Skeletal muscle tissue (tissue), 4 donors: ENCODE measurements around the gene BATF. TPM values are rescaled to one million over a fixed set of nuclear protein-coding genes. Genes with fewer than 3 reads are reported as not detected.
A peak's percentile ranks its signal among the peaks of the same experiment; 100 is the strongest.

Experiments
- H3K27ac ChIP-seq: one replicate; pipeline ENCODE4 v1.7.0; 2013; ENCODE audit warnings: mild to moderate bottlenecking, low read depth, low read length, inconsistent platforms
- H3K27me3 ChIP-seq, 3 donors: one replicate each; pipeline ENCODE4 v1.7.0; 2013; ENCODE audit warnings: low read length in 3 of 3; ENCODE audit not compliant: control insufficient read depth in 3 of 3, insufficient read depth in 3 of 3
- H3K36me3 ChIP-seq, 3 donors: one replicate each; pipeline ENCODE4 v1.7.0; 2013; ENCODE audit warnings: low read length in 3 of 3; ENCODE audit not compliant: control insufficient read depth in 3 of 3, insufficient read depth in 3 of 3
- H3K4me1 ChIP-seq, 3 donors: one replicate each; pipeline ENCODE4 v1.7.0; 2013; ENCODE audit warnings: low read length in 3 of 3, mild to moderate bottlenecking in 3 of 3; ENCODE audit not compliant: control insufficient read depth in 3 of 3, insufficient read depth in 3 of 3
- H3K4me3 ChIP-seq, 3 donors: one replicate each; pipeline ENCODE4 v1.7.0; 2013; ENCODE audit warnings: low read length in 3 of 3
- H3K9ac ChIP-seq, 3 donors: one replicate each; pipeline ENCODE4 v1.7.0; 2013; ENCODE audit warnings: low read length in 3 of 3, mild to moderate bottlenecking in 3 of 3, moderate library complexity in 2 of 3, low read depth in 1 of 3
- H3K9me3 ChIP-seq, 3 donors: one replicate each; pipeline ENCODE4 v1.7.0; 2013; ENCODE audit warnings: low read length in 3 of 3; ENCODE audit not compliant: control insufficient read depth in 3 of 3
- total RNA-seq: library from RNA; depleted of rRNA; stranded (reverse); fragments of >200 nt; gene quantifications from one replicate; pipeline ENCODE4 v1.2.3, GENCODE V29; 2014
- donor health status: Osteomylitis.

The BATF gene
- total RNA-seq, 1 donor from 2014 or later: 1.0 TPM

DNA sequence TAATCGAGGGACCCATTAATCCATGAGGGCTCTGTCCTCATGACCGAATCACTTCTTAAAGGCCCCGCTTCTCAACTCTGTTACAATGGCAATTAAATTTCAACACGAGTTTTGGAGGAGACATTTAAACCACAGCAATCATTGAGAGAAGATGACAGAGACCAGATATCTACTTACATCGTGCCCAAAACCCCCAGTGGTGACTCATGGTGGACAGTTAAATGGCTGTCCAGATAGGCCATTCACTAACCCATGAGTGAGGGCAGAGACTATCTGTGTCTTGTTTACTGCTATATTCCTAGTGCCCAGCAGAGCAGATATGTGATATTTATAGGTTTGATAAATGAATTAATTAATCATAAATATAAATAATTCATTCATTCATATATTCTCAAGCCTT is 36.2 kb downstream of the BATF start:
- H3K4me3 ChIP-seq: no peak overlapping the region
- no peak overlapping the region for H3K27ac ChIP-seq
- no peaks in the 10 kb centered on the region for H3K36me3 ChIP-seq
- H3K9me3 ChIP-seq: peaks cover 0 to 5% (median 3%) of the 10 kb centered on the region in 3 donors
- no peaks in the 10 kb centered on the region for H3K27me3 ChIP-seq
- no peak overlapping the region for H3K9ac ChIP-seq
- peaks cover 4 to 17% (median 5%) of the 10 kb centered on the region in 3 donors for H3K4me1 ChIP-seq

DNA sequence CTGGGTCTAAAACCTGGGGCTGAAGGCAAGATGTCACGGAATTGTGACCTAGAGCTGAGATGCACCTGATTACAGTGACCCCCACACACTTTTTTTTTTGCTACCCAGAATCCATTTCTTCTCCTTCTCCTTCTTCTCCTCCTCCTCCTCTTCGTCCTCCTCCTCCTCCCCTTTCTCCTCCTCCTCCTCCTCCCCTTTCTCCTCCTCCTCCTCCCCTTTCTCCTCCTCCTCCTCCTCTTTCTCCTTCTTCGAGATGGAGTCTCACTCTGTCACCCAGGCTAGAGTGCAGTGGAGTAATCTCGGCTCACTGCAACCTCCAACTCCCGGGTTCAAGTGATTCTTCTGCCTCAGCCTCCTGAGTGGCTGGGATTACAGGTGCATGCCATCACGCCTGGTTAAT is 36.8 kb downstream of the BATF start:
- H3K4me3 ChIP-seq: no peak overlapping the region
- no peak overlapping the region for H3K27ac ChIP-seq
- no peak overlapping the region for H3K9ac ChIP-seq

DNA sequence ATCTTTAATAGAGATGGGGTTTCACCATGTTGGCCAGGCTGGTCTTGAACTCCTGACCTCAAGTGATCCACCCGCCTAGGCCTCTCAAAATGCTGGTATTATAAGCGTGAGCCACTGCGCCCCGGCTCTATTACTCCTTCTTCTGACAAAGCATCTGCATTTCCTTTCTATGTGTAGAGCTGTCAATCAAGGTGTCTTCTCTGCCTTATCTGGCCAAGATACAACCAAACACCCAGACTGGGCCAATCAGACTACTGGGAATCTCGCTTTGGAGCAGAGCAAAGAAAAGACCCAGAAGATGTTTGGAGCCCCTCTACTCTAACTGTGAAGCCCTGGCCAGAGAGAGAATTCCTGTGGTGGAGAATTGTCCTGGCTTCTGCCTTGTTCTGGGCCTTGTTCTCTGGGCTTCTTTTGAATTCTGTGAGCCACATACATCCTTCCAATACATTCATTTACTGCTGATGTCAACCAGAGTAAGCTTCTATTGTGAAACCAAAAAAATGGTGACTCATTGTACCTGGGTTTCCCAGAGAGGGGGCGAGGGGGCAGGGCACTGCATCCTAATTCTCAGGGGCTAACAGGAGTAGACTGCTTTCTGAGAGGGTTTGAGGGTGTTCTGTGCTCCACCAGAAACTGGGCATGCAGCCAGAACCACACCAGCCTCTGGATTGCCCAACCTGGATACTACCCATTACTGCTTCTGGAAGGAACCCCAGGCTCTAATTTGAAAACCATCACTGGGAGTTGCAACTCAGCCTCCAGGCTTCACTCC is 37.4 kb downstream of the BATF start:
- no peak overlapping the region for H3K9ac ChIP-seq
- H3K4me3 ChIP-seq: no peak overlapping the region
- H3K27me3 ChIP-seq: no peaks in the 10 kb centered on the region
- H3K36me3 ChIP-seq: no peaks in the 10 kb centered on the region
- peaks cover 6 to 28% (median 14%) of the 10 kb centered on the region in 3 donors for H3K4me1 ChIP-seq
- no peak overlapping the region for H3K27ac ChIP-seq
- H3K9me3 ChIP-seq: peaks cover 0 to 5% (median 3%) of the 10 kb centered on the region in 3 donors

More for the DNA sequence above, 36.8 kb downstream of the BATF start:
- Histone ChIP-seq H3K27me3 (no peaks in the 10 kb centered on the region), H3K36me3 (no peaks in the 10 kb centered on the region), H3K4me1 (peaks cover 4 to 22% (median 10%) of the 10 kb centered on the region in 3 donors), H3K9me3 (peaks cover 0 to 5% (median 3%) of the 10 kb centered on the region in 3 donors)

DNA sequence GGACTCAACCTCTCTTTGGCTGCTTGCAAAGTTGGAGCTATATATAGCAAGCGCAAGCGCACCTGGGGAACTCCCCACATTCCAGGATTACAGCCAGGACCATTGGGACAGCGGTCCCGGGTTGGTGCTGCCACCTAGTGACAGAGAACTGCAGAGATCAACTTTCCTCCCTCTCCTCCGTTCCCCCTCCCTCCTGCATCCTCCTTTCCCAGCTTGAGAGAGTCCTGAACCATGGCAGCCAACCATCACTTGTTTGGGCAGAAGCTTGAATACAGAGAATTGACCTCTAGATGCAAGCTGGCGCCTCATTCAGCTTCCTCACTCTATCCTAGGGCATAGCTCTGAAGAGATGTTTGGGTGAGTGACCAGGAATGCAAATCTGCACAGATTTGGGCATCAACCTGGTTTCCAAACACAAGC is 38.8 kb downstream of the BATF start:
- Histone ChIP-seq H3K9ac (no peak overlapping the region), H3K27me3 (no peaks in the 10 kb centered on the region), H3K4me1 (peaks cover 6 to 33% (median 21%) of the 10 kb centered on the region in 3 donors), H3K4me3 (no peak overlapping the region), H3K9me3 (peaks cover 0 to 5% (median 3%) of the 10 kb centered on the region in 3 donors), H3K36me3 (no peaks in the 10 kb centered on the region), H3K27ac (no peak overlapping the region)

DNA sequence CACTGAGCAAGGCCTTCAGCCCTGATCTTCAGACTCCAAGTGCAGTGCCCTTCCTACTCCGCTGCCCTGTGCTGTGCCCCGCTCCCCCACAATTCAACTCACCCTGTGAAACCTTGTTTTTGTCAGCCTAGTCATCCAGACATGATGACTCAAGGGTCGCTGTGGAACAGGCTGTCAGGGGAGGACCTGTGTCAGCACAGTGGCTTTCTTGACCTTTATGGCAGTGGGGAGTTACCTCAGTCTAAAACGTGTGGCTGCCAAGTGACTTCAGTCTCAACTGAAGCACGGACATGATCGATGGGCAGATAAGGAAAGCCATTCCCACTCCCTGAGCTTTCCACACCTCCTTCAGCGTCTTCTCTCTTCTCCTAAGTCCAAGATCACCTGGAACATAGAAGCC is 39.8 kb downstream of the BATF start:
- no peak overlapping the region for H3K4me3 ChIP-seq
- no peaks in the 10 kb centered on the region for H3K36me3 ChIP-seq
- H3K27me3 ChIP-seq: no peaks in the 10 kb centered on the region
- H3K4me1 ChIP-seq: peaks cover 6 to 33% (median 26%) of the 10 kb centered on the region in 3 donors
- H3K9me3 ChIP-seq: peaks cover 0 to 4% (median 3%) of the 10 kb centered on the region in 3 donors
- H3K27ac ChIP-seq: no peak overlapping the region
- no peak overlapping the region for H3K9ac ChIP-seq

DNA sequence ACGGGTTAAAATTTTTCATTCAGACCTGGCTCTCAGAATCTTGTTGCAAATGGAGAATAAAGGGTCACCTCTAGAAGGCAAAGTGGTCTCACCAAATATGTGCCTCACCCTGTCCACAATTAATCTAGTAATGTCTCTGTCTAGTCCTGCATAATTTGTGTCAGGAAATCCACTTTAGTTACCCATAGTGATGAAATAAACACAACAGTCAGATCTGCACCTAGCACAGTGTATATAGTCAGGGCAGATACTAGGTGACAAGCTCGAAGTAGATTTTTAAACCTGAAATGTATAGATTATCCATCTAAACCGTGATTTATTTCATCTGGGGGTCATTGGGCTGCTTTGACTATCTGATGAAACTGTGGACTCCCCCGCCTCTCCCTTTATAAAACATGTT is 40.2 kb downstream of the BATF start:
- Histone ChIP-seq H3K27me3 (no peaks in the 10 kb centered on the region), H3K4me1 (peaks cover 6 to 33% (median 26%) of the 10 kb centered on the region in 3 donors), H3K36me3 (no peaks in the 10 kb centered on the region), H3K27ac (no peak overlapping the region), H3K9ac (no peak overlapping the region), H3K9me3 (peaks cover 0 to 3% (median under 1%) of the 10 kb centered on the region in 3 donors), H3K4me3 (no peak overlapping the region)

DNA sequence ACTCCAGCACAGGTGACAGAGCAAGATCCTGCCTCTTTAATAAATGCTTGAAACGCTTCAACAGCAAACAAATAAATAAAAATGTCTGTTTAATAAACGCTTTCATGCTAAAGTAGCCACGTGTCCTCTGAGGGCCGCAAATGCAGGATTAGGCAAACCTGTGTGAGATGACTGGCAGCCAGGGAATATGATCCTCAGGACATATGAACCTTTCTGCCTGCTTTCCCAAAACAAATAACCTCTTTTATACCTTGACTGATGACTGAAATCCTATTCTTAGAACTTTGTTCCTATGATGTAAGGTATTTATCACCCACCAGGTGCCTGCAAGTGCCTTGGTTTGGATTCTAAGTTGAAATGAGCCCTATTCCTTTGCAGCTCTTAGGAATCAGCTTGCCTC is 41.7 kb downstream of the BATF start:
- H3K4me3 ChIP-seq: no peak overlapping the region
- no peaks in the 10 kb centered on the region for H3K36me3 ChIP-seq
- H3K4me1 ChIP-seq: peaks cover 6 to 33% (median 26%) of the 10 kb centered on the region in 3 donors
- no peaks in the 10 kb centered on the region for H3K27me3 ChIP-seq
- H3K9ac ChIP-seq: peak overlapping the region in 1 of 3 donors; percentile 25
- H3K9me3 ChIP-seq: no peaks in the 10 kb centered on the region
- H3K27ac ChIP-seq: peak overlapping the region; percentile 32

DNA sequence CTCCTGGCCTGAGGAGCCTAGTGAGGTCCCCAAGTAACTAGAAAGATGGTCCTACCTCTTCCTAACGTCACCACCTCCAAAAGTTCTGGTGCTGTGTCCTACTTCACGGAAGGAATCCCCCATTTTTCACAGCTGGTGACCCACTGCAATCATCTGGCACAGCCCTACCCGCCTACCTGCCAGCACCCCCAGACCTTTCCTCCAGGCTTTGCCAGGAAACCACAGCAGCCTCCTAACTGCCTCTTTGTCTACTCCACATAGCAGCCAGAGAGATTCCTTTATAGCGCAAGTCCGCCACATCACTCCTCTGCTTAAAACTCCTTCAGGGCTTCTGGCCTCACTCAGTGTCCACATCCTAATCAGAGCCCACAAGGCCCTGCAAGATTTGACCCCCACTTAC is 42.8 kb downstream of the BATF start:
- H3K36me3 ChIP-seq: no peaks in the 10 kb centered on the region
- H3K4me1 ChIP-seq: peaks cover 6 to 32% (median 26%) of the 10 kb centered on the region in 3 donors
- no peak overlapping the region for H3K9ac ChIP-seq
- no peak overlapping the region for H3K27ac ChIP-seq
- no peaks in the 10 kb centered on the region for H3K9me3 ChIP-seq
- no peak overlapping the region for H3K4me3 ChIP-seq
- H3K27me3 ChIP-seq: no peaks in the 10 kb centered on the region

DNA sequence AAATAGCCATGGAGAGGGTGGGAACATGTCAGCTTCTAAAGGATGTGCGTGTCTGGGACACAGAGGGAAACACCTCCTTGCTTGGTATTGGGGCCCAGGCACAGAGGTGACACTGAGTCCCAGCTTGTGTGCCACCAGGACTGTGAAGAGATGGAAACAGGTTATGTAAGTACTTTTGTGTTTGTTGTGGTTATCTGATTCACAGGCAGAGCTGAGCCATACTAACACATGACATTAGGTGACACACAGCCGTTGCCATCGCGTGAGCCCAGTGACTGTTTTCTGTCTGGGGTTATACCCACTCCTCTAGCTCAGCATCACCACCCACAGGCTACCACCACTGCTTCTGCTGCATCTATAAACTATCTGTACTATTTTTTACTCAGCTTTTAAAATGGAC is 44.1 kb downstream of the BATF start:
- Histone ChIP-seq H3K4me3 (no peak overlapping the region), H3K9me3 (no peaks in the 10 kb centered on the region), H3K27ac (no peak overlapping the region), H3K27me3 (no peaks in the 10 kb centered on the region), H3K36me3 (no peaks in the 10 kb centered on the region), H3K4me1 (peaks cover 2 to 23% (median 19%) of the 10 kb centered on the region in 3 donors), H3K9ac (no peak overlapping the region)

DNA sequence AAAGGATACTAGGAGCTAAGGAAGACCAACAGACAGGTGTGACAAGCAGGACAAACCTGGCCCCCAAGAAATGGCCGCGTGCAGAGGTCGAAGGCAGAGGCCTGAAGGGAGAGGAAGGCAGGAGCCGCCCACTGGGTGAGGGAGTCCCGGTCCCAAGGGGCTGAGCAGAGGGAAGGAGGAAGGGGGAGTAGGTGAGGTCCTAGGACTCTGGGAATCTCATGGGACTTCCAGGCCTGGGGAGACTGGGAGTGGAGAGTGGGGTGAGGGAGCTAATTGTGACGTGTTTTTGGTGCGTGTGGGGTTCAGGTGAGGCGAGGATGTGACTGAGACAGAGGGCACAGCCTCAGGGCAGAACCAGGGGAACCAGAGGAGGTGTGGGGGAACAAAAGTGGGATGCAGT is 44.5 kb downstream of the BATF start:
- Histone ChIP-seq H3K27ac (no peak overlapping the region), H3K9me3 (no peaks in the 10 kb centered on the region)

More for the DNA sequence above, 44.5 kb downstream of the BATF start:
- Histone ChIP-seq H3K36me3 (no peaks in the 10 kb centered on the region), H3K4me3 (no peak overlapping the region), H3K27me3 (no peaks in the 10 kb centered on the region), H3K4me1 (peaks cover 2 to 23% (median 19%) of the 10 kb centered on the region in 3 donors), H3K9ac (no peak overlapping the region)
